Loucy (cell line): ENCODE data around the gene UTY.

Experiments
- H2AFZ ChIP-seq: fragments of 200-600 bp; sonication (generic); 2 replicates; pipeline ENCODE4 v1.6.0; 2016; ENCODE audit warnings: antibody characterized with exemption, mild to moderate bottlenecking, low read length, moderate library complexity
- H3F3A ChIP-seq: fragments of 200-600 bp; 2 replicates; pipeline ENCODE4 v1.6.0; 2016; ENCODE audit warnings: antibody characterized with exemption, low read depth, mild to moderate bottlenecking
- H3K27me3 ChIP-seq: fragments of 200-600 bp; sonication (generic); 2 replicates; pipeline ENCODE4 v1.6.1; 2014; ENCODE audit warnings: low read length, mild to moderate bottlenecking; ENCODE audit not compliant: insufficient read depth, poor library complexity, severe bottlenecking
- H3K36me3 ChIP-seq: fragments of 200-600 bp; sonication (generic); 2 replicates; pipeline ENCODE4 v1.6.1; 2016; ENCODE audit warnings: low read length; ENCODE audit not compliant: insufficient read depth
- H3K4me1 ChIP-seq: fragments of 200-600 bp; sonication (generic); 2 replicates; pipeline ENCODE4 v1.5.1; 2014; ENCODE audit warnings: low read length, mild to moderate bottlenecking; ENCODE audit not compliant: insufficient read depth, poor library complexity, severe bottlenecking
- H3K4me2 ChIP-seq: fragments of 200-600 bp; sonication (generic); 2 replicates; pipeline ENCODE4 v1.6.0; 2014; ENCODE audit warnings: antibody characterized with exemption, low read length, low read depth, mild to moderate bottlenecking; ENCODE audit not compliant: poor library complexity, severe bottlenecking
- H3K4me3 ChIP-seq: fragments of 200-600 bp; sonication (generic); 2 replicates; pipeline ENCODE4 v1.5.1; 2014; ENCODE audit warnings: low read length, mild to moderate bottlenecking, mixed read lengths; ENCODE audit not compliant: poor library complexity, severe bottlenecking
- H3K79me2 ChIP-seq: fragments of 200-600 bp; sonication (generic); 2 replicates; pipeline ENCODE4 v1.6.1; 2014; ENCODE audit warnings: low read length; ENCODE audit not compliant: insufficient read depth
- H3K9ac ChIP-seq: fragments of 200-600 bp; sonication (generic); 2 replicates; pipeline ENCODE4 v1.6.0; 2014; ENCODE audit warnings: mild to moderate bottlenecking, low read depth, low read length, moderate library complexity; ENCODE audit not compliant: poor library complexity, severe bottlenecking
- H3K9me2 ChIP-seq: fragments of 200-600 bp; sonication (generic); replicated peaks from 2 replicates; pipeline ENCODE4 v1.6.1; 2016; ENCODE audit warnings: low read depth, low read length, mixed read lengths
- H3K9me3 ChIP-seq: fragments of 200-600 bp; sonication (generic); 2 replicates; pipeline ENCODE4 v1.6.1; 2014; ENCODE audit warnings: mild to moderate bottlenecking, antibody characterized with exemption, low read length, low read depth; ENCODE audit not compliant: insufficient read depth
- H4K20me1 ChIP-seq: fragments of 200-600 bp; sonication (generic); 2 replicates; pipeline ENCODE4 v1.6.0; 2014; ENCODE audit warnings: antibody characterized with exemption, low read length, mild to moderate bottlenecking; ENCODE audit not compliant: insufficient read depth, poor library complexity, severe bottlenecking
- CTCF ChIP-seq: fragments of 200-600 bp; sonication (generic); conservative IDR thresholded peaks from 2 replicates; pipeline ENCODE4 v1.5.1; 2014; ENCODE audit warnings: mild to moderate bottlenecking, antibody characterized with exemption, low read length
- EZH2phosphoT487 ChIP-seq: fragments of 200-600 bp; IDR thresholded peaks from 2 replicates; pipeline ENCODE4 v1.6.1; 2018; ENCODE audit warnings: antibody characterized with exemption, mild to moderate bottlenecking, moderate library complexity, borderline replicate concordance

The UTY gene

DNA sequence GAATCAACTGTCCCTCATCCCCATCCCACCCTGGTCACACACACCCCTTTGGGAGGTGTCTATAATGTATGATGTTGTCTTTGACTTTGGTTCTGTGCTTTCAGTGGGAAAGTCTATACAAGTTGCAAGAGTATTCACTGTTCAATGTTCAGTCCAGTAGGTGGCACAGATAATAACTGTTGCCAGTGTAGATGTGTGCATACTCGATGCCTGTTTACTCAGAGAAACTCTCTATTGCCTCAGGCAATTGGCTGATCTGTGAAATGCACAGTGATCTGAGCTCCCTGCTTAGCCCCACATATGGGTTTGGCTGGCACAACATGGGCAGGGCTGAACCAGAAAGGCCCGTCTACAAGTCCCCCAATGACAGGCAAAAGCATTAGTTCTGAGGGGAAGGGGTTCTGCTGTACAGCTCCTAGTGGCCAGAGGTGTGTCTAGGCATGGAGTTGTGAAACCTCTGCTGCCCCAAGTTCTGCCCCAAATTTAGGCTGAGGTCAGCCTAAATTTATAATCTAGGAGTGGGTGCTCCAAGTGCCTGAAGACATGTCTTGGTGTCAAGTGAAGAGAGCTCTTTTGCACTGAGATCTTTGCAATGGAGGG lies 252.4 kb downstream of the UTY start:
- no peak for TF ChIP-seq CTCF
- no peak for TF ChIP-seq EZH2phosphoT487
- Histone ChIP-seq H4K20me1 (no peaks in the 10 kb centered on the region), H3K27me3 (no peaks in the 10 kb centered on the region), H3K4me1 (no peaks in the 10 kb centered on the region), H3K4me3 (no peak overlapping the region), H3K9me3 (no peaks in the 10 kb centered on the region), H3K79me2 (no peaks in the 10 kb centered on the region), H3F3A (no peaks in the 10 kb centered on the region), H3K9ac (no peak overlapping the region), H3K4me2 (no peak overlapping the region), H3K9me2 (no peaks in the 10 kb centered on the region), H2AFZ (no peak overlapping the region), H3K36me3 (no peaks in the 10 kb centered on the region)

- no peaks in the 10 kb centered on the region for H3K9me2 ChIP-seq
Observed at GRCh38 chrY:13210961-13211646, 268.7 kb downstream of the UTY start.

GRCh38 chrY:13205214-13205613 lies 274.6 kb downstream of the UTY start:
- Histone ChIP-seq H3K9ac (no peak overlapping the region), H3K4me1 (no peaks in the 10 kb centered on the region), H4K20me1 (no peaks in the 10 kb centered on the region), H3F3A (no peaks in the 10 kb centered on the region), H3K27me3 (no peaks in the 10 kb centered on the region), H3K9me3 (no peaks in the 10 kb centered on the region), H2AFZ (no peak overlapping the region), H3K36me3 (no peaks in the 10 kb centered on the region), H3K79me2 (no peaks in the 10 kb centered on the region), H3K9me2 (no peaks in the 10 kb centered on the region), H3K4me3 (no peak overlapping the region), H3K4me2 (no peak overlapping the region)
- no peak for TF ChIP-seq CTCF
- no peak for TF ChIP-seq EZH2phosphoT487

More at GRCh38 chrY:13210961-13211646, 268.7 kb downstream of the UTY start:
- no peak overlapping the region for H3K4me2 ChIP-seq
- H4K20me1 ChIP-seq = no peaks in the 10 kb centered on the region
- no peaks in the 10 kb centered on the region for H3K79me2 ChIP-seq
- no peak overlapping the region for H3K4me3 ChIP-seq
- H3K9me3 ChIP-seq = no peaks in the 10 kb centered on the region
- H3K9ac ChIP-seq = no peak overlapping the region
- H3K36me3 ChIP-seq = no peaks in the 10 kb centered on the region
- H3F3A ChIP-seq = no peaks in the 10 kb centered on the region
- TF ChIP-seq CTCF (no peak), EZH2phosphoT487 (no peak)
- H2AFZ ChIP-seq = no peak overlapping the region
- H3K27me3 ChIP-seq = no peaks in the 10 kb centered on the region
- no peaks in the 10 kb centered on the region for H3K4me1 ChIP-seq
